Measurements from ENCODE around the gene PARVA.

Gene PARVA

DNA sequence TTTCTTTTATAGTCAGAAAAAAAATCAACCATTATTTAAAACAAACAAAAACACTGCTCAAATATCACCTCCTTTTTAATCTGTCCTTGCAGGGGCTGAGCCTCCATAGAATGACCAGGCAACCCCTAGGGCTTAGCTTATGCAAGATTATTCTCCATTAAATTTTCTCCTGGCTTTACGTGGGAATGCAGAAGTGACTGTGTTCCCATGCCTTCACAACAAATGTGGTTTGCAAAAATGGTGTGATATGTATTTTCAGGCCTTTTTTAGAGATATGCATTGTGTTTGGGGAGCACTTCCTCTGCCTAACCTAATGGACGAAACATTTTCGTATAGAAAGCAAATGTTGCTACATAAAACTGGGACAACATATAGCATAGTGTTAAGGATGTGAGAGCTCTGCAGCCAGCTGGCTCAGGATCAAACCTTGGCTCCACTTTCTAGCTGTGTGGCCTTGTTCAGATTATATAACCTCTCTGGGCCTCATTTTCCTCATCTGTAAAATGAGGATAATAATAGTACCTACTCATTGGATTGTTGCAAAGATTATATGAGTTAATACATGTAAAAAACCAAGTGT lies 82.6 kb downstream of the PARVA start:
- Histone ChIP-seq H3K4me1 (ENCODE audit: insufficient read depth, low read length) (no peaks in the 10 kb centered on the region), H3K36me3 (ENCODE audit: insufficient read depth, low read length) (no peaks in the 10 kb centered on the region), H3K9ac (ENCODE audit: low read depth, low read length) (no peak overlapping the region), H3K9me3 (ENCODE audit: control insufficient read depth, insufficient read depth, low read length) (no peaks in the 10 kb centered on the region)

DNA sequence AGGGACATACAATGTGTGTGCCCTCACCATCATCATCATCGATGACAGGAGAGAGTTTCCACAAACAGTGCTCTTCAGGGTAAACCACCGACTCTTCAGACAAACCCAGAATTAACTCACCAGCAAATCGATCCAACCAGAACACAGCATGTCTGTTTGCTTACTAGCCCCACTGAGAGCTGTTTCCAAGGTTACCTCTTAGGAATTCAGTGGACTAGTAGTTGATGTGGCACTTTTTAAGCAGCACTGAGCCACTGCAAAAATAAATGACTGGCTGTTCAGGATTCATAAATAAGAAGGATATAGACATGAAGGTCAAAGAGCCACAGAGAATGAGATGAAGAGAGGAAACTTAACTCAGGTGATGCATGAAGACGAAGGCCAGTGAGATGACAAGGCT lies 83.1 kb downstream of the PARVA start:
- Histone ChIP-seq H3K9me3 (ENCODE audit: control insufficient read depth, insufficient read depth, low read length) (no peaks in the 10 kb centered on the region), H3K4me1 (ENCODE audit: insufficient read depth, low read length) (no peaks in the 10 kb centered on the region), H3K9ac (ENCODE audit: low read depth, low read length) (no peak overlapping the region), H3K36me3 (ENCODE audit: insufficient read depth, low read length) (no peaks in the 10 kb centered on the region)

DNA sequence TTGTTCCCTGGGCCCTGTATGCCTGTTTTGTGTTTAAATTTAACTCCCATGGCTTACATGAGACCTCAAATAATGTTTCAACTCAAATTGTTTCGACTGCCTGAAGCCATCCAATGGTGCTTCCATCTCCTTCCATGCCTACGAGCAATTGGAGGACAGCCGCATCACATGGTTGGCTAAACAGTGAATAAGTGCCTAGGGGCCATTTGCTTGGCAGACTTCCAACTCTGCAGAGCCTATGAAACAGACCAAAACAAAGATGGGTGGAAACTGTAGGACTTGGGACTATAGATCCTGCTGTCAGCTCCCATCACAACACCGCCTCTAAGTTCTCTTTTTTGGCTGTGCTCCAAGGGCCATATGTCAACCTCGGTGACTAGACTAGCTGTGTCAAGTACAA lies 84.1 kb downstream of the PARVA start:
- Histone ChIP-seq H3K36me3 (ENCODE audit: insufficient read depth, low read length) (no peaks in the 10 kb centered on the region), H3K9me3 (ENCODE audit: control insufficient read depth, insufficient read depth, low read length) (no peaks in the 10 kb centered on the region), H3K4me1 (ENCODE audit: insufficient read depth, low read length) (no peaks in the 10 kb centered on the region), H3K9ac (ENCODE audit: low read depth, low read length) (no peak overlapping the region)

DNA sequence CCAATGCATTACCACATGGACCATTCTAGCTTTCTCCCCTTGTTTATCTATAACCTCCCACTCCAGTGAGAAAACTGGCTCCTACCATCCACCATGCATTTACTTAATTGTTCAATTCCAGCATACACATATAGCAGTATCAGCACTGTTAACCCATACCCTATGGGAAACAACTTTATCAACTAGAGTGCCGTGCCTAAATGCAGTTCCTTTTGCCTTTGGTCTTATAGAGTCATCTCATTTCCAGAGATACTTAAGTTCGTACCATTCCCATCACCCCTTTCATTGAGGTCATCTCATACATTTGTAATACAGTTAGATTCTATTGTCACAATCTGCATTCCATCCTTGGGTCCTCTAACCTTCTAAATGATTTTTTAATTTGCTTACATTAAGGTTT lies 86.9 kb downstream of the PARVA start:
- no peaks in the 10 kb centered on the region for H3K9me3 ChIP-seq (ENCODE audit: control insufficient read depth, insufficient read depth, low read length)
- H3K9ac ChIP-seq (ENCODE audit: low read depth, low read length): no peak overlapping the region
- no peaks in the 10 kb centered on the region for H3K4me1 ChIP-seq (ENCODE audit: insufficient read depth, low read length)
- no peaks in the 10 kb centered on the region for H3K36me3 ChIP-seq (ENCODE audit: insufficient read depth, low read length)

DNA sequence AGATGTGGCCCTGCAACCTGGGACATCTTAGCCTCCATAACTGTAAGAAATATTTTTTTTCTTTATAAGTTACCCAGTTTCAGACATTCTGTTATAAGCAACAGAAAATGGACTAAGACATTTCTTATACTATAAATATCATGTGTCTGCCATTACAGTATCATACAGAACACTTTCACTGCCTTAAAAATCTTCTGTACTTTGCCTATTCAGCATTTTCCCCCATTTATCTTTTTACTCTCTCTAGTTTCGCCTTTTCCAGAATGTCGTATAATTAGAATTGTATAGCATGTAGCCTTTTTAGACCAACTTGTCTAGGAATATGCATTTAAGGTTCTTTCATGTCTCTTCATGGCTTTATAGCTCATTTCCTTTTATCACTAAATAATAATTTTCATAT lies 88.0 kb downstream of the PARVA start:
- no peaks in the 10 kb centered on the region for H3K36me3 ChIP-seq (ENCODE audit: insufficient read depth, low read length)
- no peaks in the 10 kb centered on the region for H3K4me1 ChIP-seq (ENCODE audit: insufficient read depth, low read length)
- H3K9ac ChIP-seq (ENCODE audit: low read depth, low read length): no peak overlapping the region
- H3K9me3 ChIP-seq (ENCODE audit: control insufficient read depth, insufficient read depth, low read length): no peaks in the 10 kb centered on the region

DNA sequence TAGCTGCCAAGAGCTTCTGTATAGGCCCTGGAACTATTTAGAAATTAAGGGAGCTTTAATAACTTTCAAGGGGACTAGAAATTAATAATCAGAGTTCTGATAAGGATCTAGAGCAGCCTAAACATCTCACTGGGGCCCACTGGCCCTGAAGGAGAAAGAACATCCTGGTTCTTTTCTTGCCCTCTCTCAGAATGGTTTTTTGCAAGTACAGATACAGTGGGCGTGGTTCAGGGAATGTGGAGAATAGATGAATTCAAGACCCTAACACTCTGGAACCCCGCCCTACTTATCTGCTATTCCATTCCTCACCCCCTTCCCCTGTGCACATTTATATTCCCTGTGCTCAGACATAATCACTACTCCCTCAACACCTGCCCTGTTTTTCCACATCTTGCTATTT lies 90.2 kb downstream of the PARVA start:
- Histone ChIP-seq H3K9ac (ENCODE audit: low read depth, low read length) (no peak overlapping the region), H3K36me3 (ENCODE audit: insufficient read depth, low read length) (no peaks in the 10 kb centered on the region), H3K4me1 (ENCODE audit: insufficient read depth, low read length) (no peaks in the 10 kb centered on the region), H3K9me3 (ENCODE audit: control insufficient read depth, insufficient read depth, low read length) (no peaks in the 10 kb centered on the region)

DNA sequence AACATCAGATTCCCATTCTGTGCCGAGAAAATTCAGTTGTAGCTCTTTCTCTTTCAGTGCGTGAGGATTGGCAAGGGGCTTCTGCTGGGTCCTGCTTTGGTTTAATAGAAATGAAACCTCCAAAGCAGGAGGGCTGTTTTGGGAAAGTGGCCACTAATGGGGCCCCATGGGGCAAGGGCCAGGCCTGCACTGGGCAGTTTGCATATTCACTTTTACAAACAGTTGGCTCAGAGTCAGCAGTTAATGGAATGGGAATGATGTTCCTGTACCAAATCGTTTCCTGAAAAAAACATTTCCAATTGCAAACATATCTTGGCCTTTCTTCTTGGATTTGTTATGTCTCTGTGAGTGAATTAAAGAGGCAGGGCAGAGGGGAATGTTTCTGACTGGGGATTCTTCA lies 92.1 kb downstream of the PARVA start:
- Histone ChIP-seq H3K9me3 (ENCODE audit: control insufficient read depth, insufficient read depth, low read length) (no peaks in the 10 kb centered on the region), H3K4me1 (ENCODE audit: insufficient read depth, low read length) (peaks cover 5% of the 10 kb centered on the region; the same call in 1 of the 2 replicates), H3K9ac (ENCODE audit: low read depth, low read length) (no peak overlapping the region), H3K36me3 (ENCODE audit: insufficient read depth, low read length) (no peaks in the 10 kb centered on the region)

DNA sequence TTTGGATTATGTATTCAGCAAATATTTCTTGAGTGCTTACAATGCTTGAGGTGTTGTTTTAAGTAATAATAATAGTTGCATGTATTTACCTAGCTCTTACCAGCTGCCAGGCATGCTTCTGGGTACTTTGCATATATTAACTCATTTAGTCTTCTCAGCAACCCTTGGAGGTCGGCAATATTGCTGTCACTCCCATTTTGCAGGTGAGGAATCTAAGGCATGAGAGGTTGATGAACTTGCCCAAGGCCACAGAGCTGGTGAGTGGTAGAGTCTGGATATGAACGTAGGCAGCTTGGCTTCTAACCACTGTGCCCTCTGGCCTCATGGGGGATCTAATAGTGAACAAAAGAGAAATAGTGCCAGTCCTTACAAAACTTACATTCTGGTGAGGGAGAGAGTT lies 92.9 kb downstream of the PARVA start:
- no peak overlapping the region for H3K9ac ChIP-seq (ENCODE audit: low read depth, low read length)
- no peaks in the 10 kb centered on the region for H3K36me3 ChIP-seq (ENCODE audit: insufficient read depth, low read length)
- peaks cover 5% of the 10 kb centered on the region; the same call in 1 of the 2 replicates for H3K4me1 ChIP-seq (ENCODE audit: insufficient read depth, low read length)
- no peaks in the 10 kb centered on the region for H3K9me3 ChIP-seq (ENCODE audit: control insufficient read depth, insufficient read depth, low read length)

DNA sequence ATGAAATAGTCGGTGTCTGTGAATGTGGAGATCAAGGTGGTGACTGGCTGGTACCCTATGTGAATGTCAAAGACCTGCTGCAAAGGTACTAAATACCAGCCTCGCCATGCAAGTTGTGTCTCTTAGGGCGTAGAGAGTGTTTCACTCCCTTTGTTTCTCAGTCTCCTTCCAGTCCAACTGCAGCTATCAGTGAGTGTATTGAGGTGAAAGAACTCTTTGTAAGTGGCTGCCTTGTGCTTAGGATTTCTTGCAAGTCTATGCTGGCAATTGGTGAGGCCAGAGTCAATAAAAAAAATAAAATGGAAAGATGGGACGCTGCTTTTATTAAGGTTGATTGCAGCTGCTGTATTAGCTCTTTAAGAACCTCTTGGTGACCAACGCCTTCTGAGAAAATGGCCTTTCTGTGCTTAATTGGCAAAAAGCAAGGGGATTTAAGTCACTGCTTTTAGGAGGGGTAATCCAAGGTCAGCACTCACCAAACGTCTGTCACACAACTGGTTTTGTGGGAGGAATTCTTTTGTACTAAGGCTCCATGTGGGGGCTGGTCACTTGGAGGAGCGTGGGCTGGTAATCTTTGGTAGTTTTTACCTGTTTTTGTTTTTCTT lies 95.1 kb downstream of the PARVA start:
- Histone ChIP-seq H3K9me3 (ENCODE audit: control insufficient read depth, insufficient read depth, low read length) (no peaks in the 10 kb centered on the region), H3K36me3 (ENCODE audit: insufficient read depth, low read length) (no peaks in the 10 kb centered on the region)

DNA sequence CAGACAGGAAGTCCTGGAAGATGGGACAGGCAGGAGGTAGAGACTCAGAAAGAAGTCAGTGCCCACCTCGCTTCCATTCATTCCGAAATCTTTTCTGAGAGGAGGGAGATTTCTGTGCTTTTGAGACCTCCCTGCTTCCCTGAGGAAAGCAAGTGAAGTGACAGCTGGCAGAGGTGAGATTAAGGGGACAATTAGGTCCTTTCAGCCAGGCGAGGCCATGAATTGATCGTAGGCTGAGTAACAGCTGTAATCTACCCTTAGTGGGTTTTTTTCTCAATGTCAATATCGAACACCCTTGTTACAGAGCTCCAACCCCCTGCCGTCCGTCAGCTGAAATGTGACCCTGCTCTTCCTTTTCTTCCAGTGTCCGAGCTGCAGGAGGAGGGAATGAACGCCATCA lies 96.0 kb downstream of the PARVA start:
- no peaks in the 10 kb centered on the region for H3K36me3 ChIP-seq (ENCODE audit: insufficient read depth, low read length)
- H3K9ac ChIP-seq (ENCODE audit: low read depth, low read length): no peak overlapping the region
- no peaks in the 10 kb centered on the region for H3K9me3 ChIP-seq (ENCODE audit: control insufficient read depth, insufficient read depth, low read length)
- H3K4me1 ChIP-seq (ENCODE audit: insufficient read depth, low read length): peaks cover 5% of the 10 kb centered on the region; the same call in 1 of the 2 replicates

More for the DNA sequence above, 95.1 kb downstream of the PARVA start:
- H3K9ac ChIP-seq (ENCODE audit: low read depth, low read length): no peak overlapping the region
- peaks cover 5% of the 10 kb centered on the region; the same call in 1 of the 2 replicates for H3K4me1 ChIP-seq (ENCODE audit: insufficient read depth, low read length)

DNA sequence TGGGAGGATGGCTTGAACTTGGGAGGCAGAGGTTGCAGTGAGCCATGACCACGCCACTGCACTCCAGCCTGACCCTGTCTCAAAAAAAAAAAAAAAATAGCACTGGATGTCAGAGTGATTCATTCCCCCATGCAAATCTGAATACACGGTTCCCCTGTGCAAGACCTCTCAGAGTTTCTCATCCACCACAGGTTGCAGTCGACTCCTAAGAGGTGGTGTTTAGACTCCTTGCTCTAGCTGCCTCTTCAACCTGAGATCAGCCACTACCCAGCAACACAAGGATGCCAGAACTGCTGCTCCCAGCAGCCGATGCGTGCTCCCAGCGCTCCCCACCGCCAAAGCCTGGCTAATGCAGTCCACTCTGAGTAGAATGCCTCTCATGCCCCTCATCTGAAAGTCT lies 97.5 kb downstream of the PARVA start:
- H3K9me3 ChIP-seq (ENCODE audit: control insufficient read depth, insufficient read depth, low read length): no peaks in the 10 kb centered on the region
- peaks cover 5% of the 10 kb centered on the region; the same call in 1 of the 2 replicates for H3K4me1 ChIP-seq (ENCODE audit: insufficient read depth, low read length)
- H3K36me3 ChIP-seq (ENCODE audit: insufficient read depth, low read length): no peaks in the 10 kb centered on the region
- H3K9ac ChIP-seq (ENCODE audit: low read depth, low read length): no peak overlapping the region

DNA sequence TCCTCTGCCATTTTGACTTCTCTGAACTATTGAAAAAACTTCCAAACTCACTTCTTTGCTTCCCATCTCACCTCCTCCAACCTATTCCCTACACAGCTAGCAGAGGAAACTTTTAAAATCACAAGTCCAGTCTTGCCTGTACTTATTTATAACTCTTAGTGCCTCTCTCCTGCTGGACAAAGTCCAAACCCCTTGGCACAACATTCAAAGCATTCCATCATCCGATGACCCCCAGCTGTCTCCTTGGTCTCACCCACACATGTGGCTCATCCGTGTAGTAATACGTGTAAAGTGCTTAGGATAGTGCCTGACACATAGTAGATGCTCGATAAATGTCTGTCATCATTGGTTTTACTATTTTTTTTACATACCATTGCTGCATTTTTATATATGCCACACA lies 101.4 kb downstream of the PARVA start:
- Histone ChIP-seq H3K36me3 (ENCODE audit: insufficient read depth, low read length) (no peaks in the 10 kb centered on the region), H3K9ac (ENCODE audit: low read depth, low read length) (no peak overlapping the region)

DNA sequence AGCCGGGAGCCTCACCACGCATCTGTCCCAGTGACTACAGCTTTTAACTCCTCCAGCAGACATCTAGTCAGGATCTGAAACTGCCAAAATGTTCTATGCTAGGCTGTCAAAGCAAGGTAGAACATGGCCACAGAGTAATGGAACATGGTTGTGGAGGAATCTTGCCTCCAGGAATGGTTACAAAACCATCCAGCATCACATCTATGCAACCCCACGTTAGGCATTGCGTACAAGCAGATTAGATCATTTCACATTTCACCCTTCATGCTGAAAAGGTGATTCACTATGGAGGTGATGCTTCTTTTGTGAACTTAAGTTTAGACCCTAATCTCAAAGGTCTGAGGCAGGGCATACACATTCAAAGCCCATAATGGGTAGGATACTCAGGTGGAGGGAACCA lies 103.0 kb downstream of the PARVA start:
- Histone ChIP-seq H3K9me3 (ENCODE audit: control insufficient read depth, insufficient read depth, low read length) (no peaks in the 10 kb centered on the region), H3K4me1 (ENCODE audit: insufficient read depth, low read length) (no peaks in the 10 kb centered on the region), H3K36me3 (ENCODE audit: insufficient read depth, low read length) (no peaks in the 10 kb centered on the region), H3K9ac (ENCODE audit: low read depth, low read length) (no peak overlapping the region)

More for the DNA sequence above, 101.4 kb downstream of the PARVA start:
- H3K9me3 ChIP-seq (ENCODE audit: control insufficient read depth, insufficient read depth, low read length): no peaks in the 10 kb centered on the region
- H3K4me1 ChIP-seq (ENCODE audit: insufficient read depth, low read length): no peaks in the 10 kb centered on the region

DNA sequence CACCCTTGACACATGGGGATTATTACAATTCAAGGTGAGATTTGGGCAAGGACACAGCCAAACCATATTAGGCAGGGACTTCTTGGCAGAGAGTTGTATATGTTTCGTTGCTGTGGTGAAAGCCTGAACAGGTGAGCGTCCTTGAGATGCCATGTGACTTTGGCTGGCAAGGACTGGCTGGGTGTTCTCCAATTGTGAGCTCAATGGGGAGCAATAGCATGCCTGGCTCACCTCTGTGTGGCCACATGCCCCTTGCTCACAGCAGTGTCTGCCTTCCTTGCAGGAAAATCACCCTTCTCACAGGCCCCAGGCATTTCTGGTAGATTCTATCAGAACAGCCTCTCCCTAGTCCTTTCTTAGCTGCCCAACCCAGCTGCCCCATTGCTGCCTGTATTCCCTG lies 105.5 kb downstream of the PARVA start:
- no peak overlapping the region for H3K9ac ChIP-seq (ENCODE audit: low read depth, low read length)
- H3K36me3 ChIP-seq (ENCODE audit: insufficient read depth, low read length): no peaks in the 10 kb centered on the region
- H3K4me1 ChIP-seq (ENCODE audit: insufficient read depth, low read length): no peaks in the 10 kb centered on the region
- no peaks in the 10 kb centered on the region; the same call in 1 of the 2 replicates for H3K9me3 ChIP-seq (ENCODE audit: control insufficient read depth, insufficient read depth, low read length)

DNA sequence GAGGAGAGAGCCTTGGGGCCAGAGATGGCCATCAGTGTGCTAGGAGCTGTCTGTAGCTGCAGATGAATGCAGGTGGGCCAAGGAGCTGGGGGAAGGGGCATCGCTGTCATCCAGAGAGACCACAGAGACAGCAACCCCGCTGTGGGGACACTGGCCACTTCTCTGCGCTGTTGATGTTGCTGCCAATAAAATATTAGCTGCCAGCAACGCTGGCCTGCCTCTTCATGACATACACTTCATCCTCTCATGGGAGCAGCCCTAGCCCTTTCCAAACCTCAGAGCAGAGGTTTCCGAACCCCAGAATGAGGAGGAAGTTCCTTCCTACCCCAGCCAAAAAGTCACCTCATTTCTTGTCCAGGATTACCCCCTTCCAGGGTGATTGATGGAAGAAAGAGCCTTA lies 106.2 kb downstream of the PARVA start:
- Histone ChIP-seq H3K9ac (ENCODE audit: low read depth, low read length) (no peak overlapping the region), H3K9me3 (ENCODE audit: control insufficient read depth, insufficient read depth, low read length) (no peaks in the 10 kb centered on the region; the same call in 1 of the 2 replicates), H3K4me1 (ENCODE audit: insufficient read depth, low read length) (no peaks in the 10 kb centered on the region), H3K36me3 (ENCODE audit: insufficient read depth, low read length) (no peaks in the 10 kb centered on the region)
